GM21717 (cell line): ENCODE measurements around the gene FLT3.
A peak's percentile ranks its signal among the peaks of the same experiment; 100 is the strongest.
"Not testable (repeated sequence)": the region's sequence is repeated elsewhere in the genome, so short reads cannot be mapped to it uniquely, and the experiment has no call there.

Experiments used
- ATAC-seq: cut with Tn5 transposase; IDR thresholded peaks from one replicate; pipeline ENCODE4 v1.9.1; 2021; ENCODE audit warnings: mild to moderate bottlenecking, moderate library complexity; ENCODE audit not compliant: unreplicated experiment

Gene FLT3

GRCh38 chr13:28101886-28102285, 1.5 kb upstream of the FLT3 start:
- not testable (repeated sequence) for ATAC-seq

GRCh38 chr13:28099396-28100149, 803 bp downstream of the FLT3 start:
- no peak for ATAC-seq

GRCh38 chr13:28097503-28097902, 2.9 kb downstream of the FLT3 start:
- ATAC-seq = no peak

- no peak for ATAC-seq
These were observed 6.1 kb downstream of the FLT3 start for GRCh38 chr13:28094306-28094705.

GRCh38 chr13:28093881-28094280, 6.5 kb downstream of the FLT3 start:
- ATAC-seq = no peak

GRCh38 chr13:28092431-28092830, 7.9 kb downstream of the FLT3 start:
- ATAC-seq = no peak

- no peak for ATAC-seq
These were observed 11.3 kb downstream of the FLT3 start for GRCh38 chr13:28089065-28089464.

GRCh38 chr13:28077820-28078219, 22.6 kb downstream of the FLT3 start:
- ATAC-seq = not testable (repeated sequence)

GRCh38 chr13:28077231-28077630, 23.1 kb downstream of the FLT3 start:
- ATAC-seq = no peak

- ATAC-seq = no peak
These were observed 29.0 kb downstream of the FLT3 start for GRCh38 chr13:28071424-28071823.

- ATAC-seq = no peak
These were observed 32.9 kb downstream of the FLT3 start for GRCh38 chr13:28067491-28067890.

GRCh38 chr13:28058866-28059613, 41.3 kb downstream of the FLT3 start:
- no peak for ATAC-seq

GRCh38 chr13:28056970-28057712, 43.2 kb downstream of the FLT3 start:
- peak; percentile 74 for ATAC-seq

GRCh38 chr13:28056426-28056825, 44.0 kb downstream of the FLT3 start:
- no peak for ATAC-seq

- no peak for ATAC-seq
These were observed 45.0 kb downstream of the FLT3 start for GRCh38 chr13:28055357-28055756.

GRCh38 chr13:28052945-28053344, 47.4 kb downstream of the FLT3 start:
- no peak for ATAC-seq

GRCh38 chr13:28049880-28050875, 50.2 kb downstream of the FLT3 start:
- peak; percentile 33 for ATAC-seq

- ATAC-seq = no peak
These were observed 51.2 kb downstream of the FLT3 start for GRCh38 chr13:28049215-28049614.

GRCh38 chr13:28048768-28049167, 51.6 kb downstream of the FLT3 start:
- ATAC-seq = no peak

GRCh38 chr13:28047757-28048388, 52.5 kb downstream of the FLT3 start:
- ATAC-seq = peak; percentile 82
